Adrenal gland (tissue), 19 donors: ENCODE results near the gene GOLGA8J. TPM values are rescaled to one million over a fixed set of nuclear protein-coding genes. Genes with fewer than 3 reads are reported as not detected.
"Not testable (repeated sequence)": the region's sequence is repeated elsewhere in the genome, so short reads cannot be mapped to it uniquely, and the experiment has no call there.

Source experiments
- DNase-seq, 7 donors: peaks; one replicate each; pipeline ENCODE4 v3.0.0-alpha.2; 2019 to 2020
- H3K27ac ChIP-seq, 5 donors: fragments of 200-600 bp; sonication (generic) in 4 of 5; 1 replicate in 3 of 5; 2 replicates in 2 of 5; pipeline versions ENCODE4 v1.5.1 to v1.8.0; 2016 to 2020; ENCODE audit warnings: mild to moderate bottlenecking in 1 of 5
- H3K27me3 ChIP-seq: fragments of 200-600 bp; 2 replicates; pipeline ENCODE4 v1.8.0; 2021
- H3K36me3 ChIP-seq, 2 donors: fragments of 200-600 bp; replicated peaks in 1 of 2; 1 replicate in 1 of 2; 2 replicates in 1 of 2; pipeline versions ENCODE4 v1.5.1 to v1.8.0; 2018 to 2022
- H3K4me1 ChIP-seq, 2 donors: fragments of 200-600 bp; replicated peaks in 1 of 2; 1 replicate in 1 of 2; 2 replicates in 1 of 2; pipeline versions ENCODE4 v1.5.1 to v1.8.0; 2018 to 2021
- H3K4me3 ChIP-seq, 4 donors: fragments of 200-600 bp; sonication (generic) in 3 of 4; one replicate each; pipeline ENCODE4 v1.5.1; 2016 to 2018
- H3K9me3 ChIP-seq, 3 donors: fragments of 200-600 bp; sonication (generic) in 1 of 3; replicated peaks in 1 of 3; 1 replicate in 2 of 3; 2 replicates in 1 of 3; pipeline versions ENCODE4 v1.5.1 to v1.8.0; 2016 to 2021
- CTCF ChIP-seq, 6 experiments: fragments of 450-650 bp in 4 of 6; fragments of 200-600 bp in 2 of 6; sonication (generic) in 1 of 6; IDR thresholded peaks; 1 replicate in 5 of 6; 2 replicates in 1 of 6; pipeline versions ENCODE4 v1.5.1 to v1.8.0; 2016 to 2021; ENCODE audit warnings: antibody characterized with exemption in 6 of 6, mild to moderate bottlenecking in 2 of 6, moderate library complexity in 1 of 6
- POLR2A ChIP-seq, 2 donors: fragments of 450-650 bp; IDR thresholded peaks; one replicate each; pipeline ENCODE4 v1.6.1; 2017; ENCODE audit warnings: antibody characterized with exemption in 2 of 2, mild to moderate bottlenecking in 2 of 2, moderate library complexity in 1 of 2
- WGBS, 4 donors: extraction: QIAGEN DNeasy Blood & Tissue Kit in 2 of 4; methylation state at CpG; one replicate each; pipeline versions ENCODE4 v1.1.5 to v1.1.7; 2013 to 2017; 5-methylcytosine and 5-hydroxymethylcytosine counted together
- intact Hi-C, 2 donors: fragments of 100-400 bp; cut with DNase I; formaldehyde crosslinking; loops; one replicate each; pipeline versions ENCODE4 v1.14.1 to v1.15.0; 2022 to 2023
- long read RNA-seq, 10 donors: library from polyadenylated mRNA in 3 of 10; unstranded in 2 of 10; stranded (forward) in 1 of 10; transcript quantifications; one replicate each; pipeline ENCODE4 v2.0.0 and lab custom pipeline, GENCODE V29; 2021 to 2026
- polyA plus RNA-seq, 3 donors: library from polyadenylated mRNA; stranded (reverse); fragments of 200-250 nt in 2 of 3; fragments of 350-450 nt in 1 of 3; fragmentation: Illumina TruSeq in 1 of 3; extraction: RNeasy Lipid Tissue Mini Kit (QIAGEN cat#74804) in 1 of 3; gene quantifications; one replicate each; pipeline ENCODE4 v1.2.3, GENCODE V29; 2013 to 2014
- total RNA-seq, 9 donors: library from RNA; depleted of rRNA in 4 of 9; stranded (reverse); fragments of >200 nt in 4 of 9; fragments of 120-200 nt in 1 of 9; fragmentation: NEBNext Ultra II Directional in 1 of 9; extraction: Animal tissue kit (Norgen Biotek cat#: 25700) in 1 of 9; gene quantifications; one replicate each; pipeline versions ENCODE4 v1.1.0 to v1.2.4, GENCODE V29; 2013 to 2023
- donor health status: healthy with polysubstance abuse.
- donor health status: Bipolar disorder and iron deficiency.
- donor health status: DM: yes; HTN: yes; CAD: no.
- donor health status: DM: no; HTN: no; CAD: no.
- donor health status: DM: no; HTN: no; CAD: no.
- donor health status: DM: yes; HTN: yes; CAD: no.

GOLGA8J gene
- total RNA-seq, result under 1 TPM in 1 of 9 donors, not detected in 8; 0.29 TPM
- polyA plus RNA-seq, result not detected
- long read RNA-seq, donor 1, result 0 reads
- long read RNA-seq, donor 2, result 0 reads
- long read RNA-seq, donor 3, result 0 reads
- long read RNA-seq, donor 4, result 0 reads
- long read RNA-seq, donor 5, result 0 reads
- long read RNA-seq, donor 6, result 0 reads
- long read RNA-seq, donor 7, result 0 reads
- long read RNA-seq, donor 8, result 0 reads
- long read RNA-seq, donor 9, result 0 reads
- long read RNA-seq, donor 10, result 0 reads

- WGBS, 4 donors, result no CpG with 5 or more reads among the region's 7 CpGs
- not testable (repeated sequence) for H3K4me3 ChIP-seq
These were observed at the start of gene GOLGA8J for GRCh38 chr15:30082655-30083054. GOLGA8J (plus strand) TSS chr15:30082955; CDS start chr15:30083053, 98 bp downstream.

GRCh38 chr15:30033211-30033610, 49.5 kb upstream of the GOLGA8J start:
- no peak overlapping the region for H3K4me3 ChIP-seq
- intact Hi-C loops, result no loop called here
- 74 to 88% (median 81%) methylated on average over 3 of the region's 3 CpGs for WGBS, 4 donors
- H3K27ac ChIP-seq, result no peak overlapping the region
- DNase-seq, result no peak
- H3K4me1 ChIP-seq, result no peaks in the 10 kb centered on the region
- H3K27me3 ChIP-seq, result no peaks in the 10 kb centered on the region
- no peak for TF ChIP-seq POLR2A (IDR thresholded peaks at IDR 0.05)
- no peak for TF ChIP-seq CTCF (IDR thresholded peaks at IDR 0.05)
- H3K36me3 ChIP-seq, result no peaks in the 10 kb centered on the region
- H3K9me3 ChIP-seq, result no peaks in the 10 kb centered on the region

More at GRCh38 chr15:30082655-30083054, at the start of gene GOLGA8J:
- H3K27me3 ChIP-seq, H3K27ac ChIP-seq, H3K9me3 ChIP-seq, H3K36me3 ChIP-seq, intact Hi-C loops, DNase-seq, H3K4me1 ChIP-seq: not testable (repeated sequence)

GRCh38 chr15:30033763-30034162, 49.0 kb upstream of the GOLGA8J start:
- H3K9me3 ChIP-seq, result no peaks in the 10 kb centered on the region
- peaks cover 0 to 2% of the 10 kb centered on the region in 2 donors for H3K4me1 ChIP-seq
- H3K27ac ChIP-seq, result no peak overlapping the region
- H3K4me3 ChIP-seq, result no peak overlapping the region
- no peaks in the 10 kb centered on the region for H3K36me3 ChIP-seq
- intact Hi-C loops, result no loop called here
- no peak for TF ChIP-seq POLR2A (IDR thresholded peaks at IDR 0.05)
- no peak for TF ChIP-seq CTCF (IDR thresholded peaks at IDR 0.05)
- WGBS, 4 donors, result 92 to 94% (median 93%) methylated on average over 4 of the region's 4 CpGs
- DNase-seq, result no peak
- no peaks in the 10 kb centered on the region for H3K27me3 ChIP-seq

- H3K27me3 ChIP-seq, result no peaks in the 10 kb centered on the region
- no peak overlapping the region for H3K4me3 ChIP-seq
- no peak overlapping the region for H3K27ac ChIP-seq
- no peak for DNase-seq
- 78 to 89% (median 85%) methylated on average over 6 of the region's 6 CpGs for WGBS, 4 donors
- intact Hi-C loops, result no loop called here
- peaks cover 0 to 11% of the 10 kb centered on the region in 2 donors for H3K4me1 ChIP-seq
- TF ChIP-seq POLR2A (IDR thresholded peaks at IDR 0.05) (no peak), CTCF (IDR thresholded peaks at IDR 0.05) (no peak)
- no peaks in the 10 kb centered on the region for H3K36me3 ChIP-seq
- no peaks in the 10 kb centered on the region for H3K9me3 ChIP-seq
These were observed 46.6 kb upstream of the GOLGA8J start for GRCh38 chr15:30036036-30036703.
